ENCODE data around the gene PTH1R.
"Not testable (repeated sequence)": the region's sequence is repeated elsewhere in the genome, so short reads cannot be mapped to it uniquely, and the experiment has no call there.

Gene PTH1R

GRCh38 chr3:46910914-46911313 lies 33.4 kb downstream of the PTH1R start:
- H3K9me3 ChIP-seq (ENCODE audit: low read length), result not testable (repeated sequence)

GRCh38 chr3:46912986-46913385 lies 35.5 kb downstream of the PTH1R start:
- no peaks in the 10 kb centered on the region for H3K27me3 ChIP-seq (ENCODE audit: control insufficient read depth in 1 of 2, insufficient read depth in 2 of 2, low read length in 2 of 2)
- peaks cover 14% of the 10 kb centered on the region for H3K4me1 ChIP-seq (ENCODE audit: insufficient read depth, low read length)
- H3K9me3 ChIP-seq (ENCODE audit: low read length), result no peaks in the 10 kb centered on the region
- H3K36me3 ChIP-seq (ENCODE audit: insufficient read depth, low read length), result peaks cover 7% of the 10 kb centered on the region
- H3K9ac ChIP-seq (ENCODE audit: low read length), result no peak overlapping the region
- no peak overlapping the region for H3K4me3 ChIP-seq (ENCODE audit: low read depth in 1 of 2, low read length in 2 of 2)
- no peak overlapping the region for H3K27ac ChIP-seq (ENCODE audit: low read depth, low read length)

More at GRCh38 chr3:46910914-46911313, 33.4 kb downstream of the PTH1R start:
- not testable (repeated sequence) for H3K27me3 ChIP-seq (ENCODE audit: control insufficient read depth in 1 of 2, insufficient read depth in 2 of 2, low read length in 2 of 2); H3K36me3 ChIP-seq (ENCODE audit: insufficient read depth, low read length); H3K9ac ChIP-seq (ENCODE audit: low read length); H3K4me3 ChIP-seq (ENCODE audit: low read depth in 1 of 2, low read length in 2 of 2); H3K27ac ChIP-seq (ENCODE audit: low read depth, low read length)
- peaks cover 14% of the 10 kb centered on the region for H3K4me1 ChIP-seq (ENCODE audit: insufficient read depth, low read length)

GRCh38 chr3:46913644-46914043 lies 36.1 kb downstream of the PTH1R start:
- H3K4me1 ChIP-seq (ENCODE audit: insufficient read depth, low read length), result peaks cover 12% of the 10 kb centered on the region
- no peaks in the 10 kb centered on the region for H3K27me3 ChIP-seq (ENCODE audit: control insufficient read depth in 1 of 2, insufficient read depth in 2 of 2, low read length in 2 of 2)
- H3K4me3 ChIP-seq (ENCODE audit: low read depth in 1 of 2, low read length in 2 of 2), result no peak overlapping the region
- H3K9ac ChIP-seq (ENCODE audit: low read length), result no peak overlapping the region
- H3K36me3 ChIP-seq (ENCODE audit: insufficient read depth, low read length), result peaks cover 13% of the 10 kb centered on the region
- H3K9me3 ChIP-seq (ENCODE audit: low read length), result no peaks in the 10 kb centered on the region
- no peak overlapping the region for H3K27ac ChIP-seq (ENCODE audit: low read depth, low read length)

DNA sequence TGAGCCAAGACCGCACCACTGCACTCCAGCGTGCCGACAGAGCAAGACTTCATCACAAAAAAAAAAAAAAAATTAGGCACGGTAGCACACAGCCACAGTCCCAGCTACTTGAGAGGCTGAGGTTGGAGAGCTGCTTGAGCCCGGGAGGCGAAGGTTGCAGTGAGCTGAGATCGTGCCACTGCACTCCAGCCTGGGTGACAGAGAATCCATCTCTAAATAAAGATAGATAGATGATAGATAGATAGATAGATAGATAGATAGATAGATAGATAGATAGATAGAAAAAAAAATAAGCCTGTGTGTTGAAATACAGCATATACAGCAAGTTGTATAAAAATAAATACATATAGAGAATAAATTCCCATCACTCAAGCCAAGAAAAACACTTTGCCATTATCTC lies 37.3 kb downstream of the PTH1R start:
- Histone ChIP-seq H3K9ac (ENCODE audit: low read length) (no peak overlapping the region), H3K27me3 (ENCODE audit: control insufficient read depth in 1 of 2, insufficient read depth in 2 of 2, low read length in 2 of 2) (no peaks in the 10 kb centered on the region), H3K4me3 (ENCODE audit: low read depth in 1 of 2, low read length in 2 of 2) (no peak overlapping the region), H3K4me1 (ENCODE audit: insufficient read depth, low read length) (peaks cover 1% of the 10 kb centered on the region), H3K36me3 (ENCODE audit: insufficient read depth, low read length) (peaks cover 25% of the 10 kb centered on the region), H3K27ac (ENCODE audit: low read depth, low read length) (no peak overlapping the region), H3K9me3 (ENCODE audit: low read length) (no peaks in the 10 kb centered on the region)

DNA sequence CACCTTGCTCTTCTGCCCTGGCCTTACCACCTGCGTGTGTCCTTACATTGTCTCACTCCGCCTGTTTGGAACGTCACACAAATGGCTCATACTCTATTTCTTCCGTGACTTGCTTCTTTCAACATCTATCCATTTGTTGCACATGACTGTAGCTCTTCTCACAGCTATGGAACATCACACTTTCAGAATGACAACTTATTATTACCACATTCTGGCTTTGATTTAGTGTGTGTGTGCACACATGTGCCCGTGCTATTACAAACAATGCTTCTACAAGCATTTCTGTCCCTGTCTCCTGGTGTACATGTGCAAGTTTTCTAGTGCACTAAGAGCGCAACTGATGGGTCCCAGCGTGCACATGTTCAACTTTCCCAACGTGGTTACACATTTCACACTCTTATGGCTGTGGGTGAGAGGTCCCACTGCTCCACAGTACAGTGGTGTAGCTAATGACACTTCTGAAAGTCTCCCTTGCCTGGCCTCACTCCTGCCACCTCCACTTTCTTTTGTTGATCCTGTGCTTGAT lies 37.8 kb downstream of the PTH1R start:
- Histone ChIP-seq H3K9ac (ENCODE audit: low read length) (no peak overlapping the region), H3K36me3 (ENCODE audit: insufficient read depth, low read length) (peaks cover 30% of the 10 kb centered on the region), H3K27me3 (ENCODE audit: control insufficient read depth in 1 of 2, insufficient read depth in 2 of 2, low read length in 2 of 2) (no peaks in the 10 kb centered on the region), H3K4me3 (ENCODE audit: low read depth in 1 of 2, low read length in 2 of 2) (no peak overlapping the region), H3K27ac (ENCODE audit: low read depth, low read length) (no peak overlapping the region), H3K4me1 (ENCODE audit: insufficient read depth, low read length) (no peaks in the 10 kb centered on the region), H3K9me3 (ENCODE audit: low read length) (no peaks in the 10 kb centered on the region)

GRCh38 chr3:46916278-46916677 lies 38.8 kb downstream of the PTH1R start:
- H3K36me3 ChIP-seq (ENCODE audit: insufficient read depth, low read length), result peaks cover 40% of the 10 kb centered on the region
- no peaks in the 10 kb centered on the region for H3K9me3 ChIP-seq (ENCODE audit: low read length)
- H3K4me3 ChIP-seq (ENCODE audit: low read depth in 1 of 2, low read length in 2 of 2), result no peak overlapping the region
- H3K4me1 ChIP-seq (ENCODE audit: insufficient read depth, low read length), result no peaks in the 10 kb centered on the region
- H3K9ac ChIP-seq (ENCODE audit: low read length), result no peak overlapping the region
- no peaks in the 10 kb centered on the region for H3K27me3 ChIP-seq (ENCODE audit: control insufficient read depth in 1 of 2, insufficient read depth in 2 of 2, low read length in 2 of 2)
- H3K27ac ChIP-seq (ENCODE audit: low read depth, low read length), result no peak overlapping the region

GRCh38 chr3:46916799-46917198 lies 39.3 kb downstream of the PTH1R start:
- H3K4me3 ChIP-seq (ENCODE audit: low read depth in 1 of 2, low read length in 2 of 2), result no peak overlapping the region
- H3K4me1 ChIP-seq (ENCODE audit: insufficient read depth, low read length), result no peaks in the 10 kb centered on the region
- no peak overlapping the region for H3K27ac ChIP-seq (ENCODE audit: low read depth, low read length)
- H3K36me3 ChIP-seq (ENCODE audit: insufficient read depth, low read length), result peaks cover 45% of the 10 kb centered on the region
- no peaks in the 10 kb centered on the region for H3K9me3 ChIP-seq (ENCODE audit: low read length)
- no peak overlapping the region for H3K9ac ChIP-seq (ENCODE audit: low read length)
- H3K27me3 ChIP-seq (ENCODE audit: control insufficient read depth in 1 of 2, insufficient read depth in 2 of 2, low read length in 2 of 2), result no peaks in the 10 kb centered on the region

GRCh38 chr3:46917257-46917656 lies 39.7 kb downstream of the PTH1R start:
- no peaks in the 10 kb centered on the region for H3K9me3 ChIP-seq (ENCODE audit: low read length)
- peaks cover 49% of the 10 kb centered on the region for H3K36me3 ChIP-seq (ENCODE audit: insufficient read depth, low read length)

GRCh38 chr3:46918202-46918601 lies 40.7 kb downstream of the PTH1R start:
- Histone ChIP-seq H3K9me3 (ENCODE audit: low read length) (no peaks in the 10 kb centered on the region), H3K9ac (ENCODE audit: low read length) (no peak overlapping the region), H3K4me1 (ENCODE audit: insufficient read depth, low read length) (peaks cover 4% of the 10 kb centered on the region), H3K27me3 (ENCODE audit: control insufficient read depth in 1 of 2, insufficient read depth in 2 of 2, low read length in 2 of 2) (no peaks in the 10 kb centered on the region), H3K4me3 (ENCODE audit: low read depth in 1 of 2, low read length in 2 of 2) (no peak overlapping the region), H3K36me3 (ENCODE audit: insufficient read depth, low read length) (peaks cover 59% of the 10 kb centered on the region), H3K27ac (ENCODE audit: low read depth, low read length) (no peak overlapping the region)

More at GRCh38 chr3:46917257-46917656, 39.7 kb downstream of the PTH1R start:
- Histone ChIP-seq H3K4me3 (ENCODE audit: low read depth in 1 of 2, low read length in 2 of 2) (no peak overlapping the region), H3K27ac (ENCODE audit: low read depth, low read length) (no peak overlapping the region), H3K27me3 (ENCODE audit: control insufficient read depth in 1 of 2, insufficient read depth in 2 of 2, low read length in 2 of 2) (no peaks in the 10 kb centered on the region), H3K4me1 (ENCODE audit: insufficient read depth, low read length) (no peaks in the 10 kb centered on the region), H3K9ac (ENCODE audit: low read length) (no peak overlapping the region)

- Histone ChIP-seq H3K27ac (ENCODE audit: low read depth, low read length) (no peak overlapping the region), H3K36me3 (ENCODE audit: insufficient read depth, low read length) (peaks cover 63% of the 10 kb centered on the region), H3K27me3 (ENCODE audit: control insufficient read depth in 1 of 2, insufficient read depth in 2 of 2, low read length in 2 of 2) (no peaks in the 10 kb centered on the region), H3K9ac (ENCODE audit: low read length) (no peak overlapping the region), H3K9me3 (ENCODE audit: low read length) (no peaks in the 10 kb centered on the region), H3K4me3 (ENCODE audit: low read depth in 1 of 2, low read length in 2 of 2) (no peak overlapping the region), H3K4me1 (ENCODE audit: insufficient read depth, low read length) (peaks cover 6% of the 10 kb centered on the region)
Observed at GRCh38 chr3:46918634-46919033, 41.1 kb downstream of the PTH1R start.

DNA sequence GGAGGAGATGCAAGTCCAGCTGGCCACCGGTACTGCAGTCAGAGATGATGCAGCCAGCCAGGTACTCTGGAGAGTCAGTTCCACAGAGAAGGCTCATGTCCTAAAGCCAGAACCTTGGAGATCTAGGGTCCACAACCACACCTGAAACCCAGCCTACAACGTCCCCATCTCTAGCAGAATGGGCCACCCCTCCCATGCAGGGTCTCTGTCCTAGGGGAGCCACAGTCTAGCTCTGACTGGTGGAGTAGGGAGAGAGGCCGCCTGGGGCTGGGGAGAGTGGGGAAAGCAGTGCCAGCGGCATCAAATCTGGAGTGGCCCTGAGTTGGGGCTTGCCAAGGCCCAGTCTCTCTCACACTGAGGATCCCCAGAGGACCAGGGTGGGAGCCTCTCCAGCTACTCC lies 43.5 kb downstream of the PTH1R start:
- H3K9ac ChIP-seq (ENCODE audit: low read length), result no peak overlapping the region
- H3K36me3 ChIP-seq (ENCODE audit: insufficient read depth, low read length), result peaks cover 84% of the 10 kb centered on the region
- no peaks in the 10 kb centered on the region for H3K9me3 ChIP-seq (ENCODE audit: low read length)
- H3K27me3 ChIP-seq (ENCODE audit: control insufficient read depth in 1 of 2, insufficient read depth in 2 of 2, low read length in 2 of 2), result no peaks in the 10 kb centered on the region
- peaks cover 13% of the 10 kb centered on the region for H3K4me1 ChIP-seq (ENCODE audit: insufficient read depth, low read length)
- H3K27ac ChIP-seq (ENCODE audit: low read depth, low read length), result no peak overlapping the region
- no peak overlapping the region for H3K4me3 ChIP-seq (ENCODE audit: low read depth in 1 of 2, low read length in 2 of 2)

- no peaks in the 10 kb centered on the region for H3K9me3 ChIP-seq (ENCODE audit: low read length)
- H3K36me3 ChIP-seq (ENCODE audit: insufficient read depth, low read length), result peaks cover 91% of the 10 kb centered on the region
Observed at GRCh38 chr3:46921871-46922271, 44.4 kb downstream of the PTH1R start.

More at GRCh38 chr3:46921871-46922271, 44.4 kb downstream of the PTH1R start:
- Histone ChIP-seq H3K4me1 (ENCODE audit: insufficient read depth, low read length) (peaks cover 21% of the 10 kb centered on the region), H3K27ac (ENCODE audit: low read depth, low read length) (no peak overlapping the region), H3K9ac (ENCODE audit: low read length) (no peak overlapping the region), H3K27me3 (ENCODE audit: control insufficient read depth in 1 of 2, insufficient read depth in 2 of 2, low read length in 2 of 2) (no peaks in the 10 kb centered on the region), H3K4me3 (ENCODE audit: low read depth in 1 of 2, low read length in 2 of 2) (no peak overlapping the region)

Data from muscle layer of colon (tissue), 2 donors.